GM19043 (cell line): ENCODE results near the gene DDX54.
"Not testable (repeated sequence)": the region's sequence is repeated elsewhere in the genome, so short reads cannot be mapped to it uniquely, and the experiment has no call there.

Source experiments
- ATAC-seq: cut with Tn5 transposase; IDR thresholded peaks from one replicate; pipeline ENCODE4 v1.9.1; 2021; ENCODE audit warnings: low read depth; ENCODE audit not compliant: unreplicated experiment

Gene DDX54

DNA sequence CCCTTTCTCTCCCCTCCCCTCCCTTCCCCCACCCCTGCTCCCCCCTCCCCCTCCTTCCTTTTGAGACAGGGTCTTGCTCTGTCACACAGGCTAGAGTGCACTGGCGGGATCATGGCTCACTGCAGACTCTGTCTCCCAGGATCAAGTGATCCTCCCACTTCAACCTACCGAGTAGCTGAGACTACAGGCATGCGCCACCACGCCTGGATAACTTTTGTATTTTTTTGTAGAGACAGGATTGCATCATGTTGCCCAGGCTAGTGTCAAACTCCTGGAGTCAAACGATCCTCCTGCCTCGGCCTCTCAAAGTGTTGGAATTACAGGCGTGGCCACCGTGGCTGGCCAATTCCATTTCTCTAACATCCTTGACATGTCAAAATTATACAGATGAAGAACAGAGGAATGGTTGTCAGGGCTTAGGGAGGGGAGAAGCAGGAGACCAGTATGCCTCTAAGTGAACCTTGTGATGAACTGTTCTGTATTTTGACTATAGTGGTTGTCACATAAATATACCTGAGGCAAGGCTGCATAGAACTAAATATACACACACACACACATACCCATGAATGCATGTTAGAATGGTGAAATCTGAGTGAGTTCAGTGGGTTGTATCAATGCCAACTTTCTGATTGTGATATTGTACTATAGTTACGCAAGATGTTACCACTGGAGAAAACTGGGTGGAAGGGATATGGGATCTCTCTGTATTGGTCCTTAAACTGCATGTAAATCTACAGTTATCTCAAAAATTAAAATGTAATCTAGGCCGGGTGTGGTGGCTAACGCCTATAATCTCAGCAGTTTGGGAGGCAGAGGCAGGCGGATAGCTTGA is 39.3 kb downstream of the DDX54 start:
- no peak for ATAC-seq

DNA sequence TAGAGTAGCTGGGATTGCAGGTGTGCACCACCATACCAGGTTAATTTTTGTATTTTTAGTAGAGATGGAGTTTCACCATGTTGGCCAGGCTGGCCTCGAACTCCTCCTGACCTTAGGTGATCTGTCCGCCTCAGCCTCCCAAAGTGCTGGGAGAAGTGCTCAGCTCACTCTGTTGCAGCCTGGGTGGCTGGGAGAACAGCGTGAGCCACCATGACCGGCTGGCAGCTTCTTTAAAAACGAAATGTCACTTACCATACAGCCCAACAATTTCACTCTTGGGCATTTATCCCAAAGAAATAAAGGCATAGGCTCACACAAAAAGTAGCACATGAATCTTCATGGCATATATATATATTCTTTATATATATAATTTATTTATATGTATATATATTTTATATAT is 40.5 kb downstream of the DDX54 start:
- no peak for ATAC-seq

DNA sequence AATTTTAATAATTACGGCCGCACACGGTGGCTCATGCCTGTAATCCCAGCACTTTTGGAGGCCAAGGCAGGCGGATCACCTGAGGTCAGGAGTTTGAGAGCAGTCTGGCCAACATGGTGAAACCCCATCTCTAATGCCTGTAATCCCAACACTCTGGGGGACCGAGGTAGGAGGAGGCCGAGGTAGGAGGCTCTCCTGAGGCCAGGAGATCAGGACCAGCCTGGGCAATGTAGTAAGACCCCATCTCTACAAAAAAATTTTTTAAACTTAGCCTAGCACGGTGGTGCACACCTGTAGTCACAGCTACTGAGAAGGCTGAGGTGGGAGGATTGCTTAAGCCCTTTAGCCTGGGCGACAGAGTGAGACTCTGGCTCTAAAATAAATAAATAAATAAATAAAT is 41.3 kb downstream of the DDX54 start:
- ATAC-seq = no peak

DNA sequence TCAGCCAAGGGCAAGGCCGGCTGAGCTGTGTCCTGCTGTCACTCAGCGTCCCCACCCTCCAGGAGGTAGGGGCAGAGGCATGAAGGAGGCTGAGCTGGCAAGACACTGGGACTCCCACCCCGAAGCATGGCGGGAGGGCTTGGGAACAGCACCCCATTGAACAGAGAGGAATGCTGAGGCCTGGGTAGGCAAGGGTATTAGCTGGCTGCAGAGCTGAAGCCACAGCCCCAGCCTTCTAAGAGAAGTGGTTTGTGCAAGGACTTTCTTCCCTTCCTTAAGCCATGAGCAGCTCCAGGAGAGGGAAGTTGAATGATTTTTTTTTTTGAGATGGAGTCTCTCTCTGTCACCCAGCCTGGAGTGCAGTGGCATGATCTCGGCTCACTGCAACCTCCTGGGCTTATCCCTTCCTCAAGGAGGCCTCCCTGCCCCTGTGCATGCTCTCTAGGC is 42.4 kb downstream of the DDX54 start:
- no peak for ATAC-seq

DNA sequence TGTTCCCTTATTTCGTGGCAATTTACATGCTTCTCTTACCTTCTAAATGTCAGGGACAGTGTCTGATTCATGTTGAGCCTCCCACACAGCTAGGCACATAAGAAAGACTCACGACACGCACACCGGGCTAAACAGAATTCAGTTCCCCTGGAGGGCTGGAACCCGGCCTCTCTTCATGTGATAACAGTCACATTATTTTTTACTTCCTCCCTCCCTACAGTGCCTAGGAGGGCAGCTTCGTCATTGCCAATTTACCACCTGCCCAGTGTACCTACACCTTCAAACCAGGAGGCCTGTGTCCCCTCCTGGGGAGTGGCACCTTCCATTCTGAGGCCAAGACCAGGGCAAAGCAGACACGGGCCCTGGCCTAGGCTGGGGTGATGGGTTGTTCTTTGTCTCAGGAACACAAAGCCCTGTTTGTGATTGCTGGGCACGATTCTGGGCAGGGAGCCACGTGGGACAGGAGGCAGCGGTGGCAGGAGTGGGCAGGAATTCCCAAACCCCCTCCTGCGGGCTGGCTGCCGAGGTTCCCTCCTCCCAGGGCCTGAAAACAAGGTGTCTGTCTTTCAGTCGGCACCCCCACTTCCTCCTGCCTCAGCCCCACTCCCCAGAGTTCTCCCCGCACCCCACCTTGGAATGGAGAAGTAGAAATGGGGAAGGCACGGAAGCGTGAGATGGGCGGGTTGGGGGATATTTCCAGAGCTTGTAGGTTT is 42.9 kb downstream of the DDX54 start:
- ATAC-seq = no peak

DNA sequence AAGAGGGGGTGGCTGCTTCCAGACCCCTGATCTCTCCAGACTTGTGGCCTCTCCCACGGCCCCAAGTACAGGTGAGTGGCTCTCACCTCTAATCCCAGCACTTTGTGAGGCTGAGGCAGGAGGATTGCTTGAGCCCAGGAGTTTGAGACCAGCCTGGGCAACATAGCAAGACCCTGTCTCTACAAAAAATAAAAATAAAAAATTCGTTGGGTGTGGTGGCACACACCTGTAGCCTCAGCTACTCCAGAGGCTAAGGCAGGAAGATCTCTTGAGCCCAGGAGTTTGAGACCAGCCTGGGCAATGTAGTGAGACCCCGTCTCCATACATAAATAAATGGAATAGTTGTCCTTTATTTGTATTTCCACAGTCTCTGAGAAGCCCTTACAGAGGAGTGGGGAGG is 43.6 kb downstream of the DDX54 start:
- ATAC-seq = not testable (repeated sequence)

DNA sequence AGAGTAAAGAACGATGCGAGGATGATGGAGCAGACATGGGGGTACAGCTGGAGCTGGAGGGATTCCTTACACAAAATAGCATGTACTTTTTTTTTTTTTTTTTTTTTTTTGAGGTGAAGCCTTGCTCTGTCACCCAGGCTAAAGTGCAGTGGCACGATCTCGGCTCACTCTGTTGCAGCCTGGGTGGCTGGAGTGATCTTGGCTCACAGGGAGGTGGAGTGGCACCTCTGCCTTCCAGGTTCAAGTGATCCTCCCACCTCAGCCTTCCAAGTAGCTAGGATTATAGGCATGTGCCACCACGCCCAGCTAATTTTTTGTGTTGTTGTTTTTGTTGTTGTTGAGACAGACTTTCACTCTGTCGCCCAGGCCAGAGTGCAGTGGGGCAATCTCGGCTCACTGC is 44.6 kb downstream of the DDX54 start:
- ATAC-seq = no peak

DNA sequence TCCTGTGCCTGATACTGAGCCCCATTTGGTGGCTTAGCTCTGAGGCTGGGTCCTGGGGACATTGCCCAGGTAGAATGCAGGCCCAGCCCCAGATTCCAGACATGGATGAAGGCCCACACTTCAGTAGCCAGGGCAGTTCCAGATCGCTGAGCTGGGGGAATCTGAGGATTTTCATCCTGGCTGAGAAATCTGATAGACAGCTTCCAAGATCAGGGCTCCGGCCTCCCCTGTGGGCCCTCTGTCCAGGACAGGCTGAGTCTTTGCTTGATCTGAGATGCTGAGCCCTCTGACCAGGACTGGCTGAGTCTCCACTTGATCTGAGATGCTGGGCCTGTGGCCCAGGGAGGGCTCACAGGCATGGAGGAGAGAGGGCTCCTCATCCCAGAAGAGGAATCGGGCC is 46.5 kb downstream of the DDX54 start:
- no peak for ATAC-seq

DNA sequence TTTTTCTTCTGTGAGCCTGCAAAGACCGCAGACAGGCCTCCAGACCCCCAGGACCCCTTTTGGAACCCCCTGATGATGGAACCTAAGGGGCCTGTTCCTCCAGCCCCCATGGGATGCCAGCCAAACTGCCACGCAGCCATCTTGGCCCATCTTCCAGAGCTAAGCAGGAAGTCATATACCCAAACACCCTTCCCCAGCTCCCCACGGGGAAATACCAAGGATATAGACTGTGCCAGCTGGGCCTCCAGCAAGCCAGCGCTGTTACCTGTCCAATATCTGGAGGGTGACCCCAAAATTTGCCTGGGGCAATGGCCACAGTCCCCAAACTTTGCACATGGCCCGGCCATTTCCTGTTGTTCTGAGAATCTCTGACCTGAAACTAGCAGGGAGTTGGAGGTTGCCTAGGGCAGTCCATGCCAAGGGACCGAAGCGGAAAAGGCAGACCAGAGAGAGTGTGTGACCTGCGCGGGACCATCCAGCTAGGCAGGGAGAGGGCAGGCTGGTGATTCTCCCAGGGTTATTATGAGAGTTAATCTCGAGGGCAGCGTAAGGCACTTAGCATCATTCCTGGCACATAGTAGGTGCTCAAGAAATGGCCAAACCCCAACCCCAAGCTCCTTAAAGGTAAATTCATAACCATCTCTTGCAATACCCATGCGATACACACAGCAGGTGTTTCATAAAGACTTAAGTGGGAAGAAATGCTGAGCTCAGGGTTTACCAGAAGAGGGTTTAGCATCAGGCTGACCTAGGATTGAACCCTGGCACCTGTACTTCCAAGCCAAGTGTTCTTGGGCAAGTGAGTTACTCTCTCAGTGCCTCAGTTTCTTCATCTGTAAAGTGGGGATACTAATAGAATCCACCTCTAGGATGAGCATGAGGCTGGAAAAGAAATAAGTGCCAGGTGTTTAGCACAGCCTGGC is 47.2 kb downstream of the DDX54 start:
- ATAC-seq = no peak

DNA sequence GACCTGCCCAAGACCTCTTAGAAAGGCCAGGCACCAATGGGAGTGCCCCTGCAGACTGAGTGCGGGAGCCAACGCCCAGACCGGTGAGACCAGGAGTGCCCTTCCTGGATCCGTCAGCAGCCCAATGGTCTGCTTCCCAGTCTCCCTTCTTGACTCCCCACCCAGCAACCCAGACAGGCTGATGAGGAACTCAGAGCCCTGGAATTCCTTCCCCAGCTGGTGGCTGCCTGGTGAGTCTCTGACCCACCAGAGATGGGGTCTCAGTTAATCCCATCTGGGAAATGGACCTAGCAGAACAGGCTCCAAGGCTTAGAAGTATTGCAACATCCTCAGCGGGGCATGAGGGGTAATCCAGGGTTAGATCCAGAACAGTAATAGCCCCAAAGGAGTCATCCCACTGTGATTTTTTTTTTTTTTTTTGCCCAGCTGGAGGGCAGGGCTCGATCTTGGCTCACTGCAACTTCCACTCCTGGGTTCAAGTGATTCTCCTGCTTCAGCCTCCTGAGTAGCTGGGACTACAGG is 48.2 kb downstream of the DDX54 start:
- no peak for ATAC-seq

DNA sequence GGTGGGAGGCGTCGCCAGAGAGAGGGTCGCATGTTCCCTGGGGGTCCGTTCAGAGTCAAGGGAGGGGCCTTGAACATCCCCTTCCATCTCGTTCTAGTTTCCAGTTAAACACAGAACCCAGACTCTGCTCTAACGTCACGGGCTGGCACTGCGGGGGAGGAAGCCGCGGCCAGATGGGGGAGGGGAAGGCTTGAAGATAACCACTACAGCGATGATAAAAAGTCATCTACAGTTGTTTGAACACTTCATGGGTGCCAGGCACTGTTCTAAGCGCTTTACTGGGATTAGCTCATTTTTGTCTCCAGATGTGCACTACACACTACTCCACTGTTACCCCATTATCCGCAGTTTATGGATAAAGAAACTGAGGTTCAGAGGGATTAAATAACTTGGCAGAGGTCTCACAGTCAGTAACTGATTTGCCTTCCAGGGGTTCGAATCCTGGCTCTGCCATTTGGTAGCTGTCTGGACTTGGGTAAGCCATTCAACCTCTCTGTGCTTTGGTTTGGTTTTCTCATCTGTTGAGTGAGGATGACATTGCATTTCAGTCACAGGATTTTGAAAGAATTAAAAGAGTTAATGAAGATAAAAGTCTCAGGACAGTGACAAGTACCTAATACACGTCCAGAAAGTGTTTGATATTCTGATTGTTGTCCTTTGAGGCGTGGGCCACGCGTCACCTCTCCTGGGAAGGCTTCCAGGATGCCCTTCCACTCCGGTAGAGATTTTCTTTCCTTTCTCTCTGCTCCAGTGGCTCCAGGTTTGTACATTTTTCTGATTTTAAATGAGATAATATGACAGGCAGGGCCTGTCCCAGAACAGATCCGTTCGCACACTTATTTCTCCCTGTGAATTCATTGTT is 48.9 kb downstream of the DDX54 start:
- no peak for ATAC-seq

DNA sequence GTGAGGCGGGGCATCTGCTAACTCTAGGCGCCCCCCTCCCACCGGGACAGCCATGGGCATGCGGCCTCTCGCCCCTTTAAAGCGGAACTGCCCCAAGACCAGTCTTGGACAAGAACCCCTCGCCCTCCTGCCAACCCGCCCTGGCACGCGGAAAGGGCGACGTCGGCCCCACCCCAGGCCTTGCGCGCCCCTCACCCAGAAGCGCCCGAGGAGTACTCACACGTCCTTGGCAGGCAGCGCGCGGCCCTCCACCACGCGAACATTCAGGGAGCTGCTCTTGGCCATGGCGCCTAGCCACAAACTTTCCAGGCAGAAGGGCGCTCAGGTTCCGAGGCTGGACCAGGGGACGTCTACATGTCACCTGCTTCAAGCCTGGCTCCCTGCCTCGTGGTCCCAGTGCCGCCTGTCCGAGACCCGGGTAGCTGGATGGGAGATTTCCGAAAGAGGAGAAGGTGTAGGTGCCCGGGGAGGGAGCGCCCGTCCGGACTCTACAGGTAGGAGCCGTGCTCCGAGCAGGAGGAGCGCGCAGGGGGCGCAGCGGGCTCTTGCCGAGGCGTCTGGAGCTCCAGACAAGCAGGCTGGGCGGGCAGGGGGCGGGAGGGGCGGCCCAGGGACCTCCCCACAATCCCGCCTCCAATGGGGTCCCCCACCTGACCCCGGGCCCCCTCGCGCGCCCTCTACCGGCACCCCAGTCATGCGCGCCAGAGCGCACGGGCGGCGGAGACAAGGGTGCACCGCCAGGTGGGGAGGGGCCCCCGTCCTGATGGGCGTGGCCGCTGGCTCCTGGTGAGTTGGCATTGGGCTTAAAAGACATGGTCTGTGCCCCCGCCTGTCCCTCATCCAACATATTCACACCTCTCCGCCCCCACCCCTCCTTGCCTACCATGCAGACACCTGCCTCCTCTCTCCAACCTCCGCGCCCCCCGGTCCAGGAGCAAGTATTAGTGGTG is 49.8 kb downstream of the DDX54 start, which contains the start of gene RASAL1:
Gene RASAL1 (minus strand): TSS at position 584 of the 950 bp plus-strand sequence. CDS start 299 bp downstream, at position 285.
- no peak for ATAC-seq

DNA sequence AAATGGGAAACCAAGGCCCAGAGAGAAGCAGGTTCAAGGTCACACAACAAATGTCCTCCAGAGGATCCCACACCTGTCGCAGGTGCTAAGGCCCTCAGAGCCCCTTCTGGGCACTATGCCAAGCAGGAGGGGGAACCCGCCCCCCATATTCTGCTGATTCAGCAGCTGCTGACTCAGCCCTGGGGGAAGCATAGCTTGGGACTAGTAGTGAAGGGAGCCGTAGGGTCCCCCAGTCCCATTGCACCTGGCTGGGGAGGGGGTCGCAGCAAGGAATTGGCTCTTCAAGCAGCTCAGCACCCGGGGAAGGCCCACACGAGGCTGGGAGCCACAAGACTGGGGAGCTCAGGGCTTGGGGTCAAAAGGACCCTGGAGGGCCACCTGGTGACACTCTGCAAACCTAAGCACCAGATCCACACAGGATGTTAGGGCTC is 50.7 kb downstream of the DDX54 start:
- ATAC-seq = no peak

DNA sequence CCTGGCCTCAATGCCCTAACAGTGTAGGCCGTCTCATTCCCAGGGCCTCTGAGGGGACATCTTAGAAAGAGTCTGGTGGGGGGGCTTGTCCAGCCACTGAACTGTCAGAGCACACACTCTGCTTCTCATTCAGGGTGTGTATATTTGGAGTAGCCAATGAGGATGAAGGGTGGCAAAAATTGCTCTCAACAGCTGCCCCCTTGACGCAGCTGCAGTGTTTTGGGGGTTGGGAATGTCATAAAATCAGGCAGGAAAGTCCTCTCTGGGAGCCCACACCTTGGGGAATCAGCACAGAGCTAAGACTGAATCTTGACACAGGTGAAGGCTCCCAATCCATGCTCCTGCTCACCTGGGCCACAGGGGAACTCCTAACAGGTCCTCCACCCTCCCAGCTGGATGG is 51.2 kb downstream of the DDX54 start:
- ATAC-seq = no peak

DNA sequence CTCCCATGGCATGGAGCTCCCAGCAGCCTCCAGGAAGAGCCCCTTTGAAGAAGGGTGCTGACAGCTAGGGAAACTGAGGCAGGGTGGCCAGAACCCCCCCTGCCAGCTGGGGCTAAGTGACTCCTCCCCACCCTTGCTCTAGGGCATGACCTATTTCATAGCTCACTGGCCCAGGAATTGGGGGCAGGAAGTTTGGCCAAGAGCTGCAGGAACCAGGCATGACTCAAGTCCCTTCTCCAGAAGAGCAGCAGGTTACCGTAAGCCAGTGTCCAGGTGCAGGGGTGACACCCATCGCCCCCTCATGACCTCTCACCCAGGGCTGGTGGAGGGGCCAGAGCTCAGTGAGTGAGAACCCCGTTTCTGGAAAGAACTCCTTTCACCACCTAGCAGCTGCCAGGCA is 51.6 kb downstream of the DDX54 start:
- ATAC-seq = no peak

DNA sequence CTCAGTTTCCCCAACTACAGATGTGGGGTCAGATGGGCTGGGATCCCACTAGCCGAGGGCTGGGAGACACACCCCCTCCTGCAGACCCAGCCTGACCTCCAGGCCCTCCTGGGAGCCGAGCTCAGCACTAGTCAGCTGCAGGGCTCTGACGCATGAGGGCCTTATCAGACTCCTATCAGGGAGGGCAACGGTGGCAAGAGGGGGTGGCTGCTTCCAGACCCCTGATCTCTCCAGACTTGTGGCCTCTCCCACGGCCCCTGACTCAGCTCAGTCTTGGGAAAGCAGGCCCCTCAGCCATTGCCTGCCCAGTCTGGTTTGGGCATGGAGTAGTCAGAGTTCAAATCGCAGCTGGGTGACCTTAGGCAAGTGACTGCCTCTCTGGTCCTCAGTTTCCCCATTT is 52.2 kb downstream of the DDX54 start:
- no peak for ATAC-seq

DNA sequence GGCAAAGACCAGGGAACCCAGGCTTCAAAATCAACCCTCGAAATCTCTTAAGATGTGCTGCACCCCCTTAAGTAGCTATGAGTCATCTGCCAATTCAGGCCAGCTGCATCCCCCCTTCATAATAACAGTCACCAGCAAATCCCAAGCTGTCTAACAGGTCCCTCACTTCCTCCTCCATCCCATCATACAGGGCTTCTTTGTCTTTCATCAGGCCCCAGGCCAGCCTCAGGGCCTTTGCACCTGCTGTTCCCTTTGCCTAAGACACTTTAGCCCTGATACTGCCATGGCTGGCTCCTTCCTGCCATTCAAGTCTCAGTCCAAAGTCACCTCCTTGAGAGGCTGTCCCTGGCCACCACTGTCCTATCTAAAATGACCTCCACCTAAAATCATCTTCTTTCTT is 53.7 kb downstream of the DDX54 start:
- ATAC-seq = no peak

DNA sequence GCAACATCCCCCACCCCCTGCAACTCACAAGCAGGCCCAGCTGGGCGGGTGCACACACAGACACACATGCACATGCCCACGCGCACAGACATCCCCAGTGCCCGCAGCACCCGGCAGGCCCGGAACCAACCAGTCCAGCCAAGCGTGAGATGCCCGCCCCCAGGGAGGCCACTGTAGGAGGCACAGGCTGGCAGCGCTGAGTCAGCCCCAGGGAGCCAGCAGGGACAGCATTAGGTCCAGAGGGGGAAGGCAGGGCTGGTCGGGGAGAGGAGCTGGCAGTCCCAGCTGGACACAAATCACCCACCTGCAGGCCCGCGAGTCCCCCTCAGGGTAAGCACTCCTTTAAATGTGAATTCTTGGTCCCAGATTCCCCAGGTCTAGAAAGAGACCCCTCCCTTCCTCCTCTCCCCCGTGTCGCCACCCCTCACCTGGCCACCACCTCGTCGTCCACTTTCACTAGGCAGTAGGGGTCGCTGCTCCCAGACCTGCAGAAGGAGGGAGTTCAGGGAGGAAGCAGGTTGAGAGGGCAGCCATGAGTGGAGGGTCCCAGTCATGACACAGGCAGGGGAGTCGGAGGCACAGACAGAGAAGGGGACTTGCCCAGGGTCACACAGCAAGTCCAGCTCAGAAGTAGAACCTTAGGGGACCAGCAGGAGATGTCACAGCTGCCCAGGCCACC is 54.7 kb downstream of the DDX54 start:
- no peak for ATAC-seq
